HG03159 (cell line): ENCODE measurements around the gene HS3ST2.
"Not testable (repeated sequence)": the region's sequence is repeated elsewhere in the genome, so short reads cannot be mapped to it uniquely, and the experiment has no call there.

Experiments
- ATAC-seq: cut with Tn5 transposase; IDR thresholded peaks from one replicate; pipeline ENCODE4 v1.9.1; 2021; ENCODE audit warnings: mild to moderate bottlenecking, moderate library complexity; ENCODE audit not compliant: unreplicated experiment

HS3ST2 gene

DNA sequence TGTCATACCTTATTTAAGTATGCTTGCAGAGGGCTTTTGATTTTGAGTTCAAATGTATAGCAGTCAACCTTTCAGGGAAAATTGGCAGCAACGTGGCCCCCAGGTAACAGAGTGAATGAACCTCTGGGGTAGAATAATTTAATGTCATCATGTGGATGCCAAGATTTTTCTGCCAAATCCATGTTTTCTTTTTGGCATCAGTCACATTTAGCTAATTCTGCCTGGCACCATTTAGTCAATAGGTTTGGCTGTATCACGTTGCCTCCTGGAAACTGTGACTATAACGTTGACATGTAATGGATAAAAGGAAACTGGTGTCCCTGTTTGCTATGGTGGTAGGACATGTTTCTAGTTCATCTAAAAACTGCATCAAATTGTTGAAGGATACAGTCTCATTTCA lies 115.5 kb downstream of the HS3ST2 start:
- no peak for ATAC-seq

DNA sequence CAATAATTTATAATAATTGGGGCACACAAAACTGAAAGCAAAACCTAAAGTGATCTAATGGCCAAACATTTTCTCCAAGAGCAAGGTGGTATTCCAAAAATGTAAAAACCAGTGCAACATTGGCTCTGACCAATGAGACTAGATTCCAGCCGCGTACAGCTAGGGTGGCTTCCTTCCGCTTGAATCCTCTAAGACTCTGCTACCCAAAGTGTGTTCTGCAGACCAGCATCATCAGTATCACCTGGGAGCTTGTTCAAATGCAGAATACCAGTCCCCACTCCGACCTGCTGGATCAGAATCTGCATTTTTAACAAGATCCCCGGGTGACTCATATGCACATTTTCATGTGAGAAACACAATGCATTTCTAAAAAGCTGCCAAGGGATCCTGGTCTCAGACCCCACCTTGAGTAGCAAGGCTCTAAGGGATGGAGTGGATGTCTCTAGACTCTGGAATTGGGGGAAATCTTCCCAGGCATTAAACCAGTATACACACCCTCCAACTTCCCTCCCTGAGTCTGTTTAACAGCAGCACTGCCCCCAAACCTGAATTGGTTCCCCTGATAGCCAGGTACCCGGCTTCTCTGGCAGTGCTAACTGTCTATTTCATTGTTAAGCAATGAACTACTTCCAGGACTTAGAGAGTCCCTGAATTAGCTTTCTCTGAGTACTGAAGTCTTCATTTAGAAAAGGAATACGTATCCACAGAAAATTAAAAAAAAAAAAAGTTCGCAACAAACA lies 118.2 kb downstream of the HS3ST2 start:
- ATAC-seq, result no peak

DNA sequence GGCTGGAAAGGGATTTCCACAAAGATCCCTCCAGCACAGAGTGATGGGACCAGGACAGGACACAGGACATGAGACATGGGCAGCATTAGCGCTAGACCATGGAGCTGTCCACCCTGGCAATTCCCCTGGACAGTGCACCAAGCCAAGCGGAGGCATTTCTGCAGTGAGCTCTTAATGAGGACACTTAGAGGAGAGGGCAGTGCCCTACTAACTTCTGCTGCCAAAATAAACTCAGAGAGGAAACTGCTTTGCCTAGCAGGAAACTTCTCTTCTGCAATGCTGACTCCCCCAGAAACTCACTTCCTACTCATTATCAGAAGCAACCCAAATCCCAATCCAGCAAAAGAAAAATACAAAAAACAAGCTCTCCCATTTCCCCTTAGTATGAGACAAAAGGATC lies 119.2 kb downstream of the HS3ST2 start:
- no peak for ATAC-seq

DNA sequence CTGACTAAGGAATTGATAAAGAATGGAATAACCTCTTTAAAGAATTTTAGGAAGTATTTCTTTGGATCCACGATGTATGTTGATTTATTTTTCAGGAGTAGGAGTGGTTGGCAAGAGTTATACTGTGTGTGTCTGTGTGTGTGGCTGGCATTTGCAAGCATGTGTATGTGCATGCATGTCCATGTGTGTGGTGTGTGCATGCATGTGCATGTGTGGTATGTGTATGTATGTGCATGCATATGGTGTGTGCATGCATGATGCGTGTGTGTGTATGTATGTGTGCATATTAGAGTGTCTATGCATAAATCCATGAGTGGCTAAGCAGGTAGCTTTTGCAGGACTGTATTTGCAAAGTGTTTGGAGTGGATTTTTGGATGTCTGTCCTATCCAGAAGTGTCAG lies 120.8 kb downstream of the HS3ST2 start:
- no peak for ATAC-seq

DNA sequence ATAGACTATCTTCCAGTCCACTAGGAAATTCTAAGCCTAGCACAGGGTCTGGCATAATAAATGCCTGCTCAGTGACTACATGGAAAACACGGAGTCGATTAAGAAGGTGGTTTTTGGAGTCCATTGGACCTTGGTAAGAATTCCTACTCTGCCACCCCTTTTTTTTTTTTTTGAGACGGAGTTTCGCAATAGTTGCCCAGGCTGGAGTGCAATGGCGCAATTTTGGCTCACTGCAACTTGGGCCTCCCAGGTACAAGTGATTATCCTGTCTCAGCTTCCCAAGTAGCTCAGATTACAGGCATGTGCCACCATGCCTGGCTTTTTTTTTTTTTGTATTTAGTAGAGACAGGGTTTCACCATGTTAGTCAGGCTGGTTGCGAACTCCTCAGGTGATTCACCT lies 123.2 kb downstream of the HS3ST2 start:
- no peak for ATAC-seq

DNA sequence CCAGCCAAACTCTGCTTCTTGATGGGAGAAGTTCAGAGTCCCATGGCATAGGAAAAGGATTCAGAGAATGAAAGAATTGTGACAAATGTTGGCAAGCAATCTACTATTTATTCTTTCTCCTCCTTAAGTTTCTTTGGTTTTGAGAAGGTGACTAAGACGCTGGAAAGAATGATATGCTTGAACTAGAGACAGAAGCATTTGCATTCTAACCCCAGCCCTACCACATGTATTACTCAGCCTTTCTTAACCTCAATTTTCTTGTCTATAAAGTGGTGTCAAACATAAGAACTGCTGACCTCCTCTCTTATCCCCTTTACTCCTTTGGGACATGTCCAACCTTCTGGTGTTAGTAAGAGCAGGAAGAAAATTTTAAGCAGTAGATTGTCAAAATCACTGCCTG lies 124.7 kb downstream of the HS3ST2 start:
- ATAC-seq, result no peak

DNA sequence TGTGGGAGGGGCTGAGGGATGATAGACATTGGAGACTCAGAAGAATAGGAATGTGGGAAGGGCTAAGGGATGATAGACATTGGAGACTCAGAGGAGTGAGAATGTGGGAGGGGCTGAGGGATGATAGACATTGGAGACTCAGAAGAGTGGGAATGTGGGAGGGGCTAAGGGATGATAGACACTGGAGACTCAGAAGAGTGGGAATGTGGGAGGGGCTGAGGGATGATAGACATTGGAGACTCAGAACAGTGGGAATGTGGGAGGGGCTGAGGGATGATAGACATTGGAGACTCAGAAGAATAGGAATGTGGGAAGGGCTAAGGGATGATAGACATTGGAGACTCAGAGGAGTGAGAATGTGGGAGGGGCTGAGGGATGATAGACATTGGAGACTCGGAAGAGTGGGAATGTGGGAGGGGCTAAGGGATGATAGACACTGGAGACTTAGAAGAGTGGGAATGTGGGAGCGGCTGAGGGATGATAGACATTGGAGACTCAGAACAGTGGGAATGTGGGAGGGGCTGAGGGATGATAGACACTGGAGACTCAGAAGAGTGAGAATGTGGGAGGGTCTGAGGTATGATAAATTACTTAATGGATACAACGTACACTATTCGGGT lies 125.9 kb downstream of the HS3ST2 start:
- not testable (repeated sequence) for ATAC-seq

DNA sequence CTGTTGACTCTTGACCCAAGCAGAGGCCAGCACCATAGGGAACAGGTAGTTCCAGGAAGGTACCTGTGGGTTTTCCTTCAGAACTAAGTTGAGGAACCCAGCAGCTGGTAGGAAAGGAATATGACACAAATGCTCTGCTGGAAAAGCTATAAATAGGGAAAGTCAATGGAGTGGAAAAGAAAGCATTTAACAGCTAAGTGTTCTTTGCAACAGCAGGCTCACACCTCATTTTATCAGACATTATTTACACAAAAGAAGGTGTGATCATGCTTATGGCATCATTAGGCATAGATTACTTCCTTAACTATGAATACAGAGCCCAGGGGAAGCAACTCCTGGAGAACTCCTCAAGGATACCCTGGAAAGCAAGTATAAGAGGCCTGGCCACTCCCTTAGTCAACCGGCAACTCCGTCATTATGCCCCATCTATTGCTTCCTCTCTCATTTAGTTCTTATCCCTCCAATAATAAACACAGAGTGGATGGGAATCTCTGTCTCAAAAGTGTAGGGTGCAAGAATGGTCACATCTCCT lies 128.1 kb downstream of the HS3ST2 start:
- ATAC-seq, result no peak

DNA sequence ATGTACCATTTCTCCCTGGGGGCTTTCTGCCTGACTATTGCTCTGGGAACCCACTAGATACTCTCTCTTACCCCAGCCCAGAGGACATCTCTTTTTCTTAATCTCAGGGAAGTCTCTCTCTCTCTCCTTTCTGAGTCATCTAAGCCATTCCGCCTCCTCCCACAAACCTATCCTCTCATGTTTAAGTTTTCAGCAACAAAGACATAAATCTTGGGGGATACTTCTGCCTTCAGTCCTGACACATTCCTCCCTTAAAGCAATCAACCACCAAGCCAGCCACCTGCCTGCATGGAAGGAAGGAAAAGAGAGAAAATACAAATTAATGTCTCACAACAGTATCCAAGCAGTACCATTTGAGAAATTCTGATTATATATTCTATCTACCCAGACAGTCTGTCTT lies 128.8 kb downstream of the HS3ST2 start:
- no peak for ATAC-seq

DNA sequence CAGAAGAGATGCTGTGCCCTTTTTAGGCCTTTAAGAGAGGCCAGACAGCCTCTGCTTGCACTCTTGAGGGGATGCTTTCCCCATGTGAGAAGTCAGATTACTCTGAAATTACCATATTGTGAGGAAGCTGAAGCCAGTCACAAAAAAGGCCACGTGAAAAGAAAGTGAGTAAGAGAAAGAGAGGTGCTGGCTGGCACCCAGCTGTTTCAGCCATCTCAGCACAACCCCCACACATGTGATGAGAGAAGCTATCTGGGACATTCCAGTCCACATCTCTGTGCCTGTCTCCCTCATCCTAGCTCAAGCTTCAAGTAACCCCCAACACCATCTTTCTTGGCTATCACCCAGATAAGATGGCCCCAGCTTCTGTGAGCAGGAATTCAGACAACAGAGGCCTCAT lies 131.4 kb downstream of the HS3ST2 start:
- no peak for ATAC-seq

DNA sequence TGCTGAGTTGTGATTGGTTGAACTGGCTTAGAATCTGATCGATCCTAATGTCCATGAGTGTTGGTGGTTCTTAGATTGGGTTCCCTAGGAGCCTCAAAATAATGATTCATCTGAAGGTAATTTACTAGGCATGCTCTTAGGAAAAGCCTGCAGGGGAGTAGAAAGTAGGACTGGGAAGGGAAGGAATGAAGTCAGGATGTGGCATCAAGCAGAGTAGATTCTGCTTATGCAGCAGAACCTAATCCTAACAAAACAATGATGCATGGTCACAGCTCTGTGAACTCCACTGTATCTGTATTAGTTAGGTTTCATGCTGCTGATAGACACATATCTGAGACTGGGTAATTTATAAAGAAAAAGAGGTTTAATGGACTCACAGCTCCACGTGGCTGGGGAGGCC lies 132.5 kb downstream of the HS3ST2 start:
- no peak for ATAC-seq

DNA sequence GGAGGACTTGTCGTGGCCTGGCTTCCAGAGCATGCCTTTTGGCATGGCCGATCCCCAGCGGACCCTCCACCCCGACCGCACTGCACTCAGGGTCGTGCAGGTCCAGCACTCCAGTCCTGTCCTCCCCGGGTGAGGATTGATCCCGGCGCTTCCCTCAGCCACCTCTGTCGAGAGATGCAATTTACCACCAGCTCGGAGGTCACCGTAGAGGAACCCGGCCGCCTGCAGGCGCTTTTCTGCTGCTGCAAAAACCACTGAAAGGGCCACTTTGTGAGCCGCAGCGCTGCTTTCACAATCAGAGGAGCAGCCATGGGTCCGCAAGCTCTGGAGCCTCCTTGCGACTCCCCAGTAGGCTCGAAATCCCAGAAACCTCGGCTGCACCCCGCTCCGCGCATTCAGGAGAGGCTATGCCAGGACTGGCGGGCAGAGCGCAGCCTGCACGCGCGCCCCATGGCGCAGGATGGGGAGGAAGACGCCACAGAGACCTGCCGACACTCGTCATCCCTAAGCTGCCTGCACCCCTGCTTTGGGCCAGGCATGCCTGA lies 134.2 kb downstream of the HS3ST2 start:
- ATAC-seq, result no peak

DNA sequence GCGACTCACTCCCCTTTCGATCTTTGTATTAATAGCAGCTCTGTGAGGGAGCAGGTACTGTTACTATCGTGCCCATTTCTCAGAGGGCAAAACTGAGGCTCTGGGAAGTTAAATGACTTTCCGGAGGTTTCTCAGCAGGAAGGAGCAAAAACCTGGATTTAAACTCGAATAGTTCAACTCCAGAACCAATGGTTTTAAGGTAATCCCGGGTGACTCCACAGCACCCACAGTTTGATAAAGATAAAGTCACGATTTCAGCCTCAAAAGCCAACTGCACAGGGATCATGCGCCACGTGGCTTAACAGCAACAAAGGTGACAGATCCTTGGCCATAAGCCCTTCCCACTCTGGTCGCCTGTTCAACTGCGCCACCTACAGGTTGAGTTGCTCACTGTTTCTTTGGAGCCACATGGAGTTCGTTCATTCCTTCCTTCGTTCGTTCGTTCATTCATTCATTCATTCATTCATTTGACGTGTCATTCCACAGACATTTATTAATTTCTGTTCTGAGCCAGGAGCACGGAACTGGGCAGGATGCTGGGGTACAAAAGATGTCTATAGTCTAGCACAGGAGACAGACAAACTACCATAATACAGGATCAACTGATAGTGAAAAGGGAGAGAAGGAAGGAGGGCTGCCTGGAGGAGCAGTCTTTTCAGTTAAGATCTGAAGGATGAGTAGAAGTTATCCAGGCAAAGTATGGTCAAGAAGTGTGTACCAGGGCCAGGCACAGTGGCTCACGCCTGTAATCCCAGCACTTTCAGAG lies 134.8 kb downstream of the HS3ST2 start:
- ATAC-seq, result no peak

DNA sequence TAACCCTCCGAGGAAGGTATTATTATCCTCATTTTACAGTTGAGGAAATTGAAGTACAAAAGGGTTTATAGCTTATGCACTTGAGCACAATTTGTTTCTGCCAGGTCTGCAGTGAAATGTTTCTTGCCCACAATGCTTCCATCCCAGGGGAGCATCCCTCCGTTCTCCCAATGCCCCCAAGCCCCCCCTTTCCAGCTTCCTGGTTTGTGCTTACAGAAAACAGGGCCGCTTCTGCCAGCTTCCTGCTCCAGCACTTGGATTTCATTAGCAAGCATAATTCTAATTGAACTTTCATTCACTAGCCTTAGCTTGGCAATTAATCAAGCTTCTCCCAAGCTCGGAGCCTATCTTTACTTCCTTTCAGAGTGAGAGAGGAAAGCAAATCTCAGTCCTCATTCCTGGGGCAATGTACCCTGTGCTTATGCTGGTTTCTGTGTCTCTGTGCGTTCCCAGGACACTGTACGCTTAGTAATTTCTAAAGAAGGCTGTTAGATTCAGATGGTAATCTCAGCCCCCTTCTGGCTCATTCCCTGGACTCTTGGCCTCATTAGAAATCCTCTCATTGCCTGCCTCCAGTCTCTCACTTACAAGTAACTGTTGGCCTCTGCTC lies 141.6 kb downstream of the HS3ST2 start:
- no peak for ATAC-seq

DNA sequence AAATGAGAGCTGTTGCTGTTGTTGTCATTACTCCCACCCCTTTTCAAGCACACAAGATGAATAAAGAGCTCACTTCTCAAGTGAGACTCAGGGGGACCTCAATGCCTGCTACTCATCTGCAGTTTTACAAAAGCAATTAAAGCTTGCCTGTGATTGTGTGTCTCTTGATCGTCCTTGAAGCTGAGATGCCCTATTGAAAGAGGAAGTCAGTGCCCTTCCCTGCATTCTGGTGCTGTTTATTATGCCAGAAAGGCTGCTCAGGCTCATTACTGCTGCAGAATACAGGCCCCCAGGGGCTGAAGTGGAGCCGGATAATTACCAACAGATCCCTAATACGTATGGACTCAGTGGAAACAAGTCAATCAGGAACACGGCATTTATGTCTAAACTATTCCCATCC lies 147.2 kb downstream of the HS3ST2 start:
- no peak for ATAC-seq

DNA sequence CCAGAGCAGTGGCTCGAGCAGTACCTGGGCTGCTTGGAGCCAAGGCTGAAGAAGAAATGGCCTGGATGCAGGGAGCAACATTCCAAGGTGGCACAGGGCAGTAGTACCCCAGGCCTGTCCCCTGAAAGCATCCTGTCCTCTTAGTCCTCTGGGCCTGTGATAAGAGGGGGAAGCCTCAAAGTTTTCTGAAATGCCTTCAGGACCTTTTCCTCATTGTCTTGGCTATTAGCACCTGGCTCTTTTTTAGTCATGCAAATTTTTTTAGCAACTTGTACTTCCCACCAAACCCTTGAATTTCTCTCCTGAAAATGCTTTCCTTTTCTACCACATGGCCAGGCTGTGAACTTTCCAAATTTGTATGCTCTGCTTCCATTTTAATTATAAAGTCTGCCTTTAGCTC lies 148.9 kb downstream of the HS3ST2 start:
- no peak for ATAC-seq
